HG03354 (cell line): ENCODE measurements around the gene EEF2.
"Not testable (repeated sequence)": the region's sequence is repeated elsewhere in the genome, so short reads cannot be mapped to it uniquely, and the experiment has no call there.

Experiments
- ATAC-seq: cut with Tn5 transposase; IDR thresholded peaks from one replicate; pipeline ENCODE4 v1.9.1; 2021; ENCODE audit warnings: mild to moderate bottlenecking; ENCODE audit not compliant: unreplicated experiment, poor library complexity, severe bottlenecking

The EEF2 gene

DNA sequence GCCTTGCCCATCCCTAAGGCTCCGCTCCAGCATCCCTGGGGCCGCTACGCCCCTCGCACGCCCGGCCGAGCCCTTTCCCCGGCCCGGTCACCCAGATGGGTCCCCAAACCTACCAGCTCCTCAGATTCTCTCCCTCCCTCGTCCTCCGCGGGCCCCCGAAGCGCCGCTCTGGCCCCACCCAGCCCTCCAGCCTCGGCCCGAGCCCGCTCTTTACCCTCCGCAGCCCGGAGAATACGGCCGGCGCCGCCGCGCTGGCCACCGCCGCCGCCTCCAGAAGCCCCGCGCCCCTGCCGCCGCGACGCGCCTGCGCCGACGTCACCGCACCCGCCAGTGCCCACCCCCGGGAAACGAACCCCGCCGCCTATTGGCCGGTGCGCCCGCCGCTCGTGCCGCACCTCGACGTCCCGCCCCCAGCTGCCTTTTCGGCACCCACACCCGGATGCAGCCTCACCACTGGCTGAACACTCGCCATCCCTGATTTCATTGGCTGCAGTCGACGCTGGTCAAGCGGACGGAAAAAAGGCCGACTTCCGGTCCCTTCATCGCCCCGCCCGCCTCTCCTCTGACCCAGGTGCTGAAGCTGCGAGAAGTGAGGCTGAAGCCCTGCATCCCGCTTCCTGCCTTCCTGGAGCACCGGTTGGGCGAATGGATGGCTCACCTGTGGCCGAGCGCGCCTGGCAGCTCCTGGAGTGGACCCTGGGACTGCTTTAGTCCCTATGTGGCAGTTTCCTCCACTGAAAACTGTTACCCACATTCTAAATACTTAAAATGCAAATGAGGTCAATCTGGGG lies 14.3 kb downstream of the EEF2 start, which contains the start of gene DAPK3:
TSS of gene DAPK3 (minus strand) at position 292 of the 791 bp plus-strand sequence. CDS start 1,364 bp downstream, outside the sequence.
- ATAC-seq: peak; percentile 93

DNA sequence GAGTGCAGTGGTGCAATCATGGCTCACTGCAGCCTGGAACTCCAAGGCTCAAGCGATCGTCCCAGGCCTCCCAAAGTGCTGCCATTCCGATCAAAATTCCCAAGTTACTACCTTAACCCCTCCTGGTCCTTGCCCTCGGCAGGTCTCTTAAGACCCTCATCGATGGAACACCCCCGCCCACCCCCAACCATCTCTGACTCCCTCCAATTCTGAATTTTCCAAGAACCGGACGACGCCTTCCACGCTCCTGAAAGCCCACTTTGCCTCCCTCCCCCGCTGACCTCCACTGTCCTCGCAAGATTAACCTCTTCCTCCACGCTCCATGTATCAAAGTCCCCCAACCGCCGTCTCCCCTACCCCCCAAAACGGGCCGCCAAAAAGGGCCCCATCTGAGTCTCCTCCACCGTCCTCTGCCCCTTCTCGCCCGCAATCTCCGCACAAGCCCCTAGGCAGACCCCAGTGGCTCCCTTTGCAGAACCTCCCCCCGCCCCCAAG lies 14.9 kb downstream of the EEF2 start:
- no peak for ATAC-seq

GRCh38 chr19:3969435-3970312 lies 15.6 kb downstream of the EEF2 start:
- ATAC-seq: no peak

- no peak for ATAC-seq
Observed at GRCh38 chr19:3968556-3969434, 16.5 kb downstream of the EEF2 start.

- ATAC-seq: not testable (repeated sequence)
Observed at GRCh38 chr19:3967983-3968382, 17.3 kb downstream of the EEF2 start.

DNA sequence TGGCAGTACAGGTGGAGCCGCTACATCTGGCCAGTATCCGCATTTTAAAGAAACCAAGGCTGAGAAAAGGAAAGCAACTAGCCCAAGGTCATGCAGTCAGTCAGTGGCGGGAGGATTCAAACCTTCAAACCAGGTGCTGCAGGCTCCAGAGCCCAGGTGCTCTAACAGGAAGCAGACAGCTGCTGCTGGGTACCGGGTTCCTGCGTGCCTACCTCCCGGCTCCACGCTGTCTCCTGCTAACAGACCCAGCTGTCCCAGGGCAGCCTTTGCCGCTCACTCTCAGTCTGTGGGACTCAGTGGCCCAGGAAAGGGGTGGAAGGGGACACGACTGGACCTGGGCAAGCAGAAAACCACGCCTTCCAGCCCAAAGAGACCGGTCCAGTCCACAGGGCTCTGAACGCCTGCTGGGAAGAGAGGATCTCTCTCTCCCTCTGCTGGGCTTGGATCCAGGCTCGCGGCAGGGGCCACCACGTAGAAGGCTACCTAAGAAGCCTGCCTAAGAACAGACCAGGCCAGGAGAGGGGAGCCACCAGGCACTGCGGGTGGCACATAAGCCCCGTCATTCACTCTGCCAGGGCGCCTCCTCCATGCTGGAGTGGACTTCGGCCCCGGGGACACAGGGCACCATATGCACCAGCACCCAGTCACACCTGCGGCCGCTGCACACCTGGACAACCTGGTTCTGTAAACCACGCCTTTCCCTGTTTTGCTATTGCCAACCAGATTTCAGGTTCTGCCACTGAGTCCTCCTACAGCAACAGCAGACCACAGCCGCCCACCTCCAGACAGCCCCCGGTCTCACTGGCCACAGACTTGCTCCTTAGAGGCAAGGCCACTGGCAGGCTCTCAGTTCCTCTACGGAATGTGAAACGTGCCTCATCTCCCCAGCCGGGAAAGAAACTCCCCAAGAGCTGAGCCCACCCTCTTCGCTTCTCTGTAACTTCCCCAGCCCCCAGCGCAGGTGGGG lies 18.9 kb downstream of the EEF2 start:
- no peak for ATAC-seq

- no peak for ATAC-seq
Observed at GRCh38 chr19:3964256-3965194, 20.7 kb downstream of the EEF2 start.

GRCh38 chr19:3963458-3964255 lies 21.6 kb downstream of the EEF2 start:
- no peak for ATAC-seq

GRCh38 chr19:3961007-3961406 lies 24.3 kb downstream of the EEF2 start:
- ATAC-seq: no peak

- no peak for ATAC-seq
Observed at GRCh38 chr19:3959766-3960131, 25.5 kb downstream of the EEF2 start.

DNA sequence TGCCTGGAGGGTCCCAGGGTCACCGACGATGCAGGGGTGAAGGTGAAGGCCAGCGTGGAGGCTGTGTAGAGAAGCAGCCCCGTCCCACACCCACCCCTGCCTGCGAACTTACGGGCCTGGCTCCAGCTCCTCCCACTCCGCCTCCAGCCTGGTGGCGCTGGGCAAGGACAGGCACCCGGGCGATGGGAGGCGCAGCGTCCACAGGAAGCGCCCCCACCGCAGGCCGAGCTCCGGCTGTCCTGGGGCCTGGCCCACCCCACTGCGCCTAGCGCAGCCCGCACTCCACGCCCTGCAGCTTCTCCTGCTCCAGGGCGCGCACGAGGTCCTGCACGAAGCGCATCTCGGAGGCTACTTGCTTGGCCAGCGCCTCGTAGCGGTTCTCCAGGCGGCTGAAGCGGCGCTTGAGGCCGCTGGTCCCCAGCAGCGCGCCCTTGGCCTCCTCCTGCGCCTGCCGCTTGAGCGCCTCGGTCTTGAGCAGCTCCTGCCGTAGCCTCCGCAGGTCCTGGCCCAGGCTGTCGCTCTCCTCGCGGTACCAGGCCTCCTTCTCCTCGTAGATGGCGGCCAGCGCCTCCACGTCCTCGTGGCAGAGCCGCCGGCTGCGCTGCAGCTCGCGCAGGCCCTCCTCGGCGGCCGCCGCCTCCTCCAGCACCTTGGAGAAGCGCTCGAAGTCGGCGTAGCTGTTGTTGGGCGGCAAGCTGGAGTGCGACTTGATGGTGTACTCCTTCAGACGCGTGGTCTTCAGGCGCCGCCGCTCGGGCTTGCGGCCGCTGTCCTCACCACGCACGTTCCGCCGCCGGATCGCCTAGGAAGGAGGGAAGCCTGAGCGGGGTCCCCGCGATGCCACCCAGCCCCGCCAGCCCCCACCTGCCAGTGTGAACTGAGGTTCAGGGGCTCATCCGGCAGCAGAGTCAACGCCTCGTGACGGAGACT lies 26.2 kb downstream of the EEF2 start:
- ATAC-seq: no peak

- no peak for ATAC-seq
Observed at GRCh38 chr19:3955688-3956087, 29.6 kb downstream of the EEF2 start.

GRCh38 chr19:3955276-3955675 lies 30.0 kb downstream of the EEF2 start:
- not testable (repeated sequence) for ATAC-seq

GRCh38 chr19:3954107-3954506 lies 31.2 kb downstream of the EEF2 start:
- ATAC-seq: no peak

DNA sequence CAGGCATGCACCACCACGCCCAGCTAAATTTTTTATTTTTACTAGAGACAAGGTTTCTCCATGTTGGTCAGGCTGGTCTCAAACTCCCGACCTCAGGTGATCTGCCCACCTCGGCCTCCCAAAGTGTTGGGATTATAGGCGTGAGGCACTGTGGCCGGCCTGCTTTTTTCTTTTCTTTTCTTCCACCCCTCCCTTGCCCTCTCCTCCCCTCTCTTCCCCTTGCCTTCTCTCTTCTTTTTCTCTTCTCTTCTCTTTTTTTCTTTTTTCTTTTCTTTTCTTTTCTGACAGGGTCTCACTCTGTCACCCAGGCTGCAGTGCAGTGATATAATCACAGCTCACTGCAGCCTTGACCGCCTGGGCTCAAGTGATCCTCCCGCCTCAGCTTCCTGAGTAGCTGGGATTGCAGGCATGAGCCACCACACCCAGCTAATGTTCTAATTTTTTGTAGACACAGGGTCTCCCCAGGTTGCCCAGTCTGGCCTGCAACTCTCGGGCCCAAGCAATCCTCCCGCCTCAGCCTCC lies 32.4 kb downstream of the EEF2 start:
- ATAC-seq: not testable (repeated sequence)
